Subcutaneous abdominal adipose tissue (tissue), 5 donors: ENCODE results near the gene ELMO1.

ENCODE experiments used
- H3K27ac ChIP-seq: one replicate; pipeline ENCODE4 v1.7.0; 2013; ENCODE audit warnings: low read depth, mild to moderate bottlenecking, inconsistent platforms, low read length, moderate library complexity
- H3K27me3 ChIP-seq, 5 donors: one replicate each; pipeline ENCODE4 v1.7.0; 2013; ENCODE audit warnings: low read length in 5 of 5, inconsistent platforms in 1 of 5; ENCODE audit not compliant: control insufficient read depth in 5 of 5, insufficient read depth in 4 of 5
- H3K36me3 ChIP-seq, 5 donors: one replicate each; pipeline ENCODE4 v1.7.0; 2013; ENCODE audit warnings: low read length in 5 of 5; ENCODE audit not compliant: control insufficient read depth in 5 of 5, insufficient read depth in 5 of 5
- H3K4me1 ChIP-seq, 5 donors: one replicate each; pipeline ENCODE4 v1.7.0; 2013; ENCODE audit warnings: low read length in 5 of 5, mild to moderate bottlenecking in 3 of 5, moderate library complexity in 1 of 5; ENCODE audit not compliant: control insufficient read depth in 5 of 5, insufficient read depth in 5 of 5
- H3K4me3 ChIP-seq, 5 donors: one replicate each; pipeline ENCODE4 v1.7.0; 2013; ENCODE audit warnings: low read length in 5 of 5, low read depth in 1 of 5
- H3K9ac ChIP-seq, 5 donors: one replicate each; pipeline ENCODE4 v1.7.0; 2013; ENCODE audit warnings: low read length in 5 of 5, mild to moderate bottlenecking in 4 of 5, moderate library complexity in 3 of 5
- H3K9me3 ChIP-seq, 5 donors: one replicate each; pipeline ENCODE4 v1.7.0; 2013; ENCODE audit warnings: low read length in 5 of 5; ENCODE audit not compliant: control insufficient read depth in 5 of 5
- donor health status: healthy.
- donor health status: healthy.
- donor health status: healthy.
- donor health status: healthy.
- donor health status: healthy.

ELMO1 gene

GRCh38 chr7:37385787-37386186 is 62.9 kb downstream of the ELMO1 start:
- no peak overlapping the region for H3K9ac ChIP-seq
- H3K4me1 ChIP-seq = peaks cover 2 to 43% (median 19%) of the 10 kb centered on the region in 5 donors
- no peaks in the 10 kb centered on the region for H3K36me3 ChIP-seq
- no peak overlapping the region for H3K4me3 ChIP-seq
- no peaks in the 10 kb centered on the region for H3K9me3 ChIP-seq
- H3K27ac ChIP-seq = peak overlapping the region; percentile 66
- no peaks in the 10 kb centered on the region for H3K27me3 ChIP-seq

- H3K9ac ChIP-seq = no peak overlapping the region
Measured at GRCh38 chr7:37382546-37383088, 66.0 kb downstream of the ELMO1 start.

GRCh38 chr7:37380831-37381230 is 67.8 kb downstream of the ELMO1 start:
- H3K4me1 ChIP-seq = peaks cover 0 to 10% (median 6%) of the 10 kb centered on the region in 5 donors
- no peaks in the 10 kb centered on the region for H3K27me3 ChIP-seq

More at GRCh38 chr7:37382546-37383088, 66.0 kb downstream of the ELMO1 start:
- no peaks in the 10 kb centered on the region for H3K27me3 ChIP-seq
- H3K36me3 ChIP-seq = no peaks in the 10 kb centered on the region
- no peak overlapping the region for H3K4me3 ChIP-seq
- H3K27ac ChIP-seq = no peak overlapping the region
- no peaks in the 10 kb centered on the region for H3K9me3 ChIP-seq
- H3K4me1 ChIP-seq = peaks cover 0 to 20% (median 7%) of the 10 kb centered on the region in 5 donors

GRCh38 chr7:37379546-37380277 is 69.0 kb downstream of the ELMO1 start:
- Histone ChIP-seq H3K9ac (no peak overlapping the region), H3K36me3 (peaks cover 0 to 2% (median 0%) of the 10 kb centered on the region in 5 donors), H3K4me1 (peaks cover 0 to 7% (median 0%) of the 10 kb centered on the region in 5 donors), H3K27me3 (no peaks in the 10 kb centered on the region), H3K4me3 (no peak overlapping the region), H3K27ac (no peak overlapping the region), H3K9me3 (peaks cover 3 to 15% (median 10%) of the 10 kb centered on the region in 5 donors)

More at GRCh38 chr7:37380831-37381230, 67.8 kb downstream of the ELMO1 start:
- H3K9me3 ChIP-seq = peaks cover 3 to 15% (median 10%) of the 10 kb centered on the region in 5 donors
- H3K4me3 ChIP-seq = no peak overlapping the region
- H3K9ac ChIP-seq = no peak overlapping the region
- no peak overlapping the region for H3K27ac ChIP-seq
- H3K36me3 ChIP-seq = no peaks in the 10 kb centered on the region

GRCh38 chr7:37377231-37377630 is 71.4 kb downstream of the ELMO1 start:
- H3K27ac ChIP-seq = no peak overlapping the region
- H3K9me3 ChIP-seq = peaks cover 3 to 15% (median 10%) of the 10 kb centered on the region in 5 donors
- H3K9ac ChIP-seq = no peak overlapping the region
- H3K36me3 ChIP-seq = peaks cover 0 to 2% (median 0%) of the 10 kb centered on the region in 5 donors
- peaks cover 0 to 10% (median 0%) of the 10 kb centered on the region in 5 donors for H3K4me1 ChIP-seq
- no peaks in the 10 kb centered on the region for H3K27me3 ChIP-seq
- no peak overlapping the region for H3K4me3 ChIP-seq

- no peaks in the 10 kb centered on the region for H3K27me3 ChIP-seq
- H3K27ac ChIP-seq = no peak overlapping the region
- H3K4me3 ChIP-seq = no peak overlapping the region
- peaks cover 0 to 2% (median 0%) of the 10 kb centered on the region in 5 donors for H3K36me3 ChIP-seq
- peaks cover 0 to 10% (median 0%) of the 10 kb centered on the region in 5 donors for H3K4me1 ChIP-seq
- H3K9ac ChIP-seq = no peak overlapping the region
- peaks cover 3 to 15% (median 10%) of the 10 kb centered on the region in 5 donors for H3K9me3 ChIP-seq
Measured at GRCh38 chr7:37376386-37376785, 72.3 kb downstream of the ELMO1 start.

- Histone ChIP-seq H3K9ac (no peak overlapping the region), H3K36me3 (peaks cover 0 to 2% (median 0%) of the 10 kb centered on the region in 5 donors), H3K27me3 (no peaks in the 10 kb centered on the region), H3K9me3 (peaks cover 3 to 15% (median 10%) of the 10 kb centered on the region in 5 donors), H3K4me3 (no peak overlapping the region), H3K27ac (no peak overlapping the region), H3K4me1 (peaks cover 0 to 15% (median 0%) of the 10 kb centered on the region in 5 donors)
Measured at GRCh38 chr7:37372750-37373149, 75.9 kb downstream of the ELMO1 start.

- Histone ChIP-seq H3K4me1 (peaks cover 0 to 18% (median 0%) of the 10 kb centered on the region in 5 donors), H3K4me3 (no peak overlapping the region), H3K9me3 (peaks cover 3 to 9% (median 7%) of the 10 kb centered on the region in 5 donors), H3K9ac (no peak overlapping the region), H3K36me3 (peaks cover 0 to 2% (median 0%) of the 10 kb centered on the region in 5 donors), H3K27me3 (no peaks in the 10 kb centered on the region), H3K27ac (no peak overlapping the region)
Measured at GRCh38 chr7:37371755-37372154, 76.9 kb downstream of the ELMO1 start.

GRCh38 chr7:37369906-37370305 is 78.8 kb downstream of the ELMO1 start:
- no peaks in the 10 kb centered on the region for H3K9me3 ChIP-seq
- H3K27me3 ChIP-seq = no peaks in the 10 kb centered on the region
- no peak overlapping the region for H3K4me3 ChIP-seq
- peaks cover 0 to 18% (median 0%) of the 10 kb centered on the region in 5 donors for H3K4me1 ChIP-seq
- H3K9ac ChIP-seq = no peak overlapping the region
- H3K36me3 ChIP-seq = no peaks in the 10 kb centered on the region
- H3K27ac ChIP-seq = peak overlapping the region; percentile 5

- H3K27me3 ChIP-seq = no peaks in the 10 kb centered on the region
- H3K27ac ChIP-seq = no peak overlapping the region
- H3K4me1 ChIP-seq = peaks cover 0 to 30% (median 0%) of the 10 kb centered on the region in 5 donors
- no peak overlapping the region for H3K4me3 ChIP-seq
- no peaks in the 10 kb centered on the region for H3K36me3 ChIP-seq
- H3K9me3 ChIP-seq = no peaks in the 10 kb centered on the region
- no peak overlapping the region for H3K9ac ChIP-seq
Measured at GRCh38 chr7:37368540-37368939, 80.1 kb downstream of the ELMO1 start.
